Adrenal gland (tissue), 12 donors: ENCODE results near the gene SLC12A4. TPM values are rescaled to one million over a fixed set of nuclear protein-coding genes. Genes with fewer than 3 reads are reported as not detected.
"Not testable (repeated sequence)": the region's sequence is repeated elsewhere in the genome, so short reads cannot be mapped to it uniquely, and the experiment has no call there.

Experiments
- DNase-seq, 7 donors: peaks; one replicate each; pipeline ENCODE4 v3.0.0-alpha.2; 2019 to 2020
- H3K27ac ChIP-seq, 5 donors: fragments of 200-600 bp; sonication (generic) in 4 of 5; 1 replicate in 3 of 5; 2 replicates in 2 of 5; pipeline versions ENCODE4 v1.5.1 to v1.8.0; 2016 to 2020; ENCODE audit warnings: mild to moderate bottlenecking in 1 of 5
- H3K27me3 ChIP-seq: fragments of 200-600 bp; 2 replicates; pipeline ENCODE4 v1.8.0; 2021
- H3K36me3 ChIP-seq, 2 donors: fragments of 200-600 bp; replicated peaks in 1 of 2; 1 replicate in 1 of 2; 2 replicates in 1 of 2; pipeline versions ENCODE4 v1.5.1 to v1.8.0; 2018 to 2022
- H3K4me1 ChIP-seq, 2 donors: fragments of 200-600 bp; replicated peaks in 1 of 2; 1 replicate in 1 of 2; 2 replicates in 1 of 2; pipeline versions ENCODE4 v1.5.1 to v1.8.0; 2018 to 2021
- H3K4me3 ChIP-seq, 4 donors: fragments of 200-600 bp; sonication (generic) in 3 of 4; one replicate each; pipeline ENCODE4 v1.5.1; 2016 to 2018
- H3K9me3 ChIP-seq, 3 donors: fragments of 200-600 bp; sonication (generic) in 1 of 3; replicated peaks in 1 of 3; 1 replicate in 2 of 3; 2 replicates in 1 of 3; pipeline versions ENCODE4 v1.5.1 to v1.8.0; 2016 to 2021
- POLR2A ChIP-seq, 2 donors: fragments of 450-650 bp; IDR thresholded peaks; one replicate each; pipeline ENCODE4 v1.6.1; 2017; ENCODE audit warnings: antibody characterized with exemption in 2 of 2, mild to moderate bottlenecking in 2 of 2, moderate library complexity in 1 of 2
- WGBS, 4 donors: extraction: QIAGEN DNeasy Blood & Tissue Kit in 2 of 4; methylation state at CpG; one replicate each; pipeline versions ENCODE4 v1.1.5 to v1.1.7; 2013 to 2017; 5-methylcytosine and 5-hydroxymethylcytosine counted together
- intact Hi-C, 2 donors: fragments of 100-400 bp; cut with DNase I; formaldehyde crosslinking; loops; one replicate each; pipeline versions ENCODE4 v1.14.1 to v1.15.0; 2022 to 2023
- polyA plus RNA-seq, 3 donors: library from polyadenylated mRNA; stranded (reverse); fragments of 200-250 nt in 2 of 3; fragments of 350-450 nt in 1 of 3; fragmentation: Illumina TruSeq in 1 of 3; extraction: RNeasy Lipid Tissue Mini Kit (QIAGEN cat#74804) in 1 of 3; gene quantifications; one replicate each; pipeline ENCODE4 v1.2.3, GENCODE V29; 2013 to 2014
- total RNA-seq, 9 donors: library from RNA; depleted of rRNA in 4 of 9; stranded (reverse); fragments of >200 nt in 4 of 9; fragments of 120-200 nt in 1 of 9; fragmentation: NEBNext Ultra II Directional in 1 of 9; extraction: Animal tissue kit (Norgen Biotek cat#: 25700) in 1 of 9; gene quantifications; one replicate each; pipeline versions ENCODE4 v1.1.0 to v1.2.4, GENCODE V29; 2013 to 2023
- TF ChIP-seq, protein P1 (sequence below), 6 experiments: fragments of 450-650 bp in 4 of 6; fragments of 200-600 bp in 2 of 6; sonication (generic) in 1 of 6; IDR thresholded peaks; 1 replicate in 5 of 6; 2 replicates in 1 of 6; pipeline versions ENCODE4 v1.5.1 to v1.8.0; 2016 to 2021; ENCODE audit warnings: antibody characterized with exemption in 6 of 6, mild to moderate bottlenecking in 2 of 6, moderate library complexity in 1 of 6
- donor health status: healthy with polysubstance abuse.
- donor health status: Bipolar disorder and iron deficiency.
- donor health status: DM: yes; HTN: yes; CAD: no.
- donor health status: DM: no; HTN: no; CAD: no.
- donor health status: DM: no; HTN: no; CAD: no.
- donor health status: DM: yes; HTN: yes; CAD: no.

SLC12A4 gene
- total and polyA plus RNA-seq, 12 donors, result 15.4 to 111 (median 72.7) TPM

GRCh38 chr16:68000450-68000849 lies 32.0 kb upstream of the SLC12A4 start:
- TF ChIP-seq, protein P1, sequence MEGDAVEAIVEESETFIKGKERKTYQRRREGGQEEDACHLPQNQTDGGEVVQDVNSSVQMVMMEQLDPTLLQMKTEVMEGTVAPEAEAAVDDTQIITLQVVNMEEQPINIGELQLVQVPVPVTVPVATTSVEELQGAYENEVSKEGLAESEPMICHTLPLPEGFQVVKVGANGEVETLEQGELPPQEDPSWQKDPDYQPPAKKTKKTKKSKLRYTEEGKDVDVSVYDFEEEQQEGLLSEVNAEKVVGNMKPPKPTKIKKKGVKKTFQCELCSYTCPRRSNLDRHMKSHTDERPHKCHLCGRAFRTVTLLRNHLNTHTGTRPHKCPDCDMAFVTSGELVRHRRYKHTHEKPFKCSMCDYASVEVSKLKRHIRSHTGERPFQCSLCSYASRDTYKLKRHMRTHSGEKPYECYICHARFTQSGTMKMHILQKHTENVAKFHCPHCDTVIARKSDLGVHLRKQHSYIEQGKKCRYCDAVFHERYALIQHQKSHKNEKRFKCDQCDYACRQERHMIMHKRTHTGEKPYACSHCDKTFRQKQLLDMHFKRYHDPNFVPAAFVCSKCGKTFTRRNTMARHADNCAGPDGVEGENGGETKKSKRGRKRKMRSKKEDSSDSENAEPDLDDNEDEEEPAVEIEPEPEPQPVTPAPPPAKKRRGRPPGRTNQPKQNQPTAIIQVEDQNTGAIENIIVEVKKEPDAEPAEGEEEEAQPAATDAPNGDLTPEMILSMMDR (IDR thresholded peaks at IDR 0.05), result no peak
- TF ChIP-seq POLR2A (IDR thresholded peaks at IDR 0.05), result no peak
- intact Hi-C loops, result no loop called here
- 43 to 49% (median 46%) methylated on average over 3 of the region's 3 CpGs for WGBS, 4 donors
- DNase-seq, result no peak
- Histone ChIP-seq H3K27me3 (no peaks in the 10 kb centered on the region), H3K27ac (peak overlapping the region in 2 of 5 donors; percentile 47 to 61), H3K9me3 (no peaks in the 10 kb centered on the region), H3K36me3 (no peaks in the 10 kb centered on the region), H3K4me1 (no peaks in the 10 kb centered on the region), H3K4me3 (no peak overlapping the region)

DNA sequence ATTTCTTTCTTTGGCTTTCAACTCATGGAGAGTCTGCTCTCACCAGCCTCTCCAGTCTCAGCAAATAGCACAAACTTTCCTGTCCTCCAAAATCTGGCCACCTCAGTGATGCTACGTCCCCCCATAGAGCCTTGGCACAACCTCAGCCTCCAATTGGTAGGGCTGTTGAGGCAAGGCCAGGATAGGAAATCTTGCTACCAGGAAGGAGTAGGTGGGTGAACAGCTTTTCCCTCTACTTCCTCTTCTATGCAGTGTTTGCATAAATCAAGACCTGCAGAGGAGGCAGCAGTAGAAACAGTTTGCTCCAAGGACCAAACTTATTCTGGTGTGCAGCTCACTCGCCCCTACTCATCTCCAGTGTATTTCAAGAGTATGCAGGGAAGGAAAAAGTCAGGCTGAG lies 31.5 kb upstream of the SLC12A4 start:
- peak overlapping the region in 2 of 5 donors; percentile 47 to 61 for H3K27ac ChIP-seq
- whole genome bisulfite sequencing, 4 donors, result 60 to 86% (median 66%) methylated on average over 2 of the region's 2 CpGs
- no peaks in the 10 kb centered on the region for H3K27me3 ChIP-seq
- H3K4me1 ChIP-seq, result no peaks in the 10 kb centered on the region
- intact Hi-C loops, result loop anchor here in 1 of 2 donors (10.0 kb wide), 1 partner anchor 45 kb away; no protein-coding TSS in a partner anchor
- no peaks in the 10 kb centered on the region for H3K36me3 ChIP-seq
- H3K4me3 ChIP-seq, result no peak overlapping the region
- no peaks in the 10 kb centered on the region for H3K9me3 ChIP-seq
- DNase-seq, result no peak
- TF ChIP-seq POLR2A (IDR thresholded peaks at IDR 0.05), result no peak
- TF ChIP-seq, protein P1 (IDR thresholded peaks at IDR 0.05), result no peak

GRCh38 chr16:67998779-67999688 lies 30.6 kb upstream of the SLC12A4 start, which contains the start of gene DPEP2:
TSS of gene DPEP2 (minus strand) at chr16:67999484. CDS start at chr16:67993212, 6,272 bp downstream.
- intact Hi-C loops, result loop anchor here in 1 of 2 donors (10.0 kb wide), 1 partner anchor 46 kb away; no protein-coding TSS in a partner anchor
- 63 to 76% (median 69%) methylated on average over 17 to 18 of the region's 18 CpGs for whole genome bisulfite sequencing, 4 donors
- H3K9me3 ChIP-seq, H3K27me3 ChIP-seq, H3K4me1 ChIP-seq, H3K36me3 ChIP-seq, H3K4me3 ChIP-seq: not testable (repeated sequence)
- peak in 2 of 7 donors; percentile 16 to 43 for DNase-seq
- peak within 1 kb of the TSS in 2 of 5 donors; percentile 47 to 61 for H3K27ac ChIP-seq

- not testable (repeated sequence) for H3K9me3 ChIP-seq, H3K27me3 ChIP-seq, H3K27ac ChIP-seq, H3K4me3 ChIP-seq, DNase-seq, H3K4me1 ChIP-seq, H3K36me3 ChIP-seq
- intact Hi-C loops, result loop anchor here in 1 of 2 donors (10.0 kb wide), 1 partner anchor 46 kb away; no protein-coding TSS in a partner anchor
- WGBS, 4 donors, result 87 to 95% (median 90%) methylated on average over 9 to 36 of the region's 36 CpGs
Measured at GRCh38 chr16:67998231-67998778, 29.9 kb upstream of the SLC12A4 start.

DNA sequence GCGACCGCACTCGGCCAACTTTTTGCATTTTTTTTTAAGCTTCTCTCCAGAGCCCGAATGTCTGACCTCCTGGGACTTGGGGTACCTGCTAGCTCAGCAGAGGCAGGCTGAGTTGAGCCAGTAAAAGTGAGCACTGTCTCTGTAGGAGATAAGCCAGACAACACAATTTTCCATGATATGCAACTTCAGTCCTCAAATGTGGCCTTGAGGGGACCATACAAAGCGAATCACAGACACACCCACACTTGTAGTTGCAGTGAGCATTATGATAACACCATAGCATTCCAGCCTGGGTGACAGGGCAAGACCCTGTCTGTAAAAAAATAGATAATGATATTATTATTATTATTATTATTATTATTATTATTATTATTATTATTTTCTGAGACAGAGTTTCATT lies 28.2 kb upstream of the SLC12A4 start:
- no peak for TF ChIP-seq POLR2A (IDR thresholded peaks at IDR 0.05)
- TF ChIP-seq, protein P1 (IDR thresholded peaks at IDR 0.05), result no peak
- H3K27ac ChIP-seq, result no peak overlapping the region
- H3K9me3 ChIP-seq, result no peaks in the 10 kb centered on the region
- no peaks in the 10 kb centered on the region for H3K27me3 ChIP-seq
- no peak for DNase-seq
- H3K36me3 ChIP-seq, result no peaks in the 10 kb centered on the region
- 79 to 92% (median 84%) methylated on average over 5 of the region's 5 CpGs for WGBS, 4 donors
- H3K4me1 ChIP-seq, result peaks cover 3 to 10% of the 10 kb centered on the region in 2 donors
- H3K4me3 ChIP-seq, result no peak overlapping the region
- intact Hi-C loops, result loop anchor here in 1 of 2 donors (10.0 kb wide), 1 partner anchor 48 kb away; no protein-coding TSS in a partner anchor
